ENCODE results near the gene ANXA2R. TPM values are rescaled to one million over a fixed set of nuclear protein-coding genes. Genes with fewer than 3 reads are reported as not detected.

Gene ANXA2R
- total and polyA plus RNA-seq, 10 donors: 10.0 to 44.5 (median 17.0) TPM

DNA sequence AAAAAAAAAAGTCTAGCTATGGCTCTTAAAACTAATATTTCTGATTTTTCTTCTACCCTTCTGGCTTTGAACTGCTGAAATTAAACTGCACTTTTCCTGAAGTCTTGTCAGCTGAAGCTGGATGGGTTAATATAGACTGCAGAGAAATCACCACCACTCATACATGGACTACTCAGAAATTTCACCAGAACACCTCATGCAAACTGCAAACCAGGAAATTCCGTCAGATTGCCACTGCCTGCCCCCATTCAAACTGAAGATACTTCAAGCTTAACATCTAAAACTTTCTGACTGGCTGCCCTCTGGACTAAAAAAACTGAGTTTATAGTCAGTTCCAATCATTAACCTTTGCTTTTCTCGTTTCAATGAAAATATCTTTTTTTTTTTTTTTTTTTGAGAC, 11.6 kb upstream of the ANXA2R start:
- intact Hi-C loops (cut with DNase I; ENCODE audit: low total_unique reads): no loop called here
- WGBS, 5 donors: 82 to 97% (median 91%) methylated on average over 2 of the region's 2 CpGs
- Histone ChIP-seq H3K9me3 (peaks cover 0 to 4% (median 0%) of the 10 kb centered on the region in 8 donors), H3K4me3 (no peak overlapping the region), H3K27me3 (replicated peaks in 1 of 7) (no peaks in the 10 kb centered on the region), H3K27ac (no peak overlapping the region), H3K4me1 (no peaks in the 10 kb centered on the region), H3K36me3 (peaks cover 0 to 40% (median 0%) of the 10 kb centered on the region in 6 donors)
- TF ChIP-seq, protein P1, sequence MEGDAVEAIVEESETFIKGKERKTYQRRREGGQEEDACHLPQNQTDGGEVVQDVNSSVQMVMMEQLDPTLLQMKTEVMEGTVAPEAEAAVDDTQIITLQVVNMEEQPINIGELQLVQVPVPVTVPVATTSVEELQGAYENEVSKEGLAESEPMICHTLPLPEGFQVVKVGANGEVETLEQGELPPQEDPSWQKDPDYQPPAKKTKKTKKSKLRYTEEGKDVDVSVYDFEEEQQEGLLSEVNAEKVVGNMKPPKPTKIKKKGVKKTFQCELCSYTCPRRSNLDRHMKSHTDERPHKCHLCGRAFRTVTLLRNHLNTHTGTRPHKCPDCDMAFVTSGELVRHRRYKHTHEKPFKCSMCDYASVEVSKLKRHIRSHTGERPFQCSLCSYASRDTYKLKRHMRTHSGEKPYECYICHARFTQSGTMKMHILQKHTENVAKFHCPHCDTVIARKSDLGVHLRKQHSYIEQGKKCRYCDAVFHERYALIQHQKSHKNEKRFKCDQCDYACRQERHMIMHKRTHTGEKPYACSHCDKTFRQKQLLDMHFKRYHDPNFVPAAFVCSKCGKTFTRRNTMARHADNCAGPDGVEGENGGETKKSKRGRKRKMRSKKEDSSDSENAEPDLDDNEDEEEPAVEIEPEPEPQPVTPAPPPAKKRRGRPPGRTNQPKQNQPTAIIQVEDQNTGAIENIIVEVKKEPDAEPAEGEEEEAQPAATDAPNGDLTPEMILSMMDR (IDR thresholded peaks at IDR 0.05 in 8 of 11, conservative IDR thresholded peaks at IDR 0.05 in 3 of 11): no peak
- no peak for TF ChIP-seq POLR2A (IDR thresholded peaks at IDR 0.05)
- no peak for TF ChIP-seq POLR2AphosphoS5 (IDR thresholded peaks at IDR 0.05)
- DNase-seq: no peak

DNA sequence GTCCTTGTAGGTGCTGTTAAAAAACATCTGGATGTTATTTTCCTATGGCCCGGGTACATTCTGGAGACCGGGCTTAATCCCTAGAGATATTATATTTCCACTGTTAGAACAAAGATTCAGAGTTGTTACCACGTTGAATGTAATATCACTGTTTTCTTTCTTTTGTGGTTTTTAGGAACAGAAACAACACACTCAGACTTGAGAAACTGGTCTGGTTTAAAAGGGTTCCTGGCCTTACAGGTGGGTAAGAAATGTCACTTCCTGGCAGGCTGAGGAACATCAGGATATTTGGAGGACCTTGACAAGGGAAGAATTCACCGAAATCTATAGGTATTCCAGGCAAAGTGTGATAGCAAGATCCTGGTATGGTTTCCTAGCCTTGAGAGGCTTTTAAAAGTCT, 10.3 kb upstream of the ANXA2R start:
- peaks cover 0 to 40% (median 0%) of the 10 kb centered on the region in 6 donors for H3K36me3 ChIP-seq
- H3K9me3 ChIP-seq: peaks cover 0 to 4% (median 0%) of the 10 kb centered on the region in 8 donors
- 56 to 75% (median 59%) methylated on average over 4 of the region's 4 CpGs for WGBS, 5 donors
- DNase-seq: no peak
- no peaks in the 10 kb centered on the region for H3K27me3 ChIP-seq (replicated peaks in 1 of 7)
- intact Hi-C loops (cut with DNase I; ENCODE audit: low total_unique reads): no loop called here
- H3K4me1 ChIP-seq: peaks cover 0 to 13% (median 1%) of the 10 kb centered on the region in 6 donors
- TF ChIP-seq POLR2A (IDR thresholded peaks at IDR 0.05): no peak
- TF ChIP-seq, protein P1 (IDR thresholded peaks at IDR 0.05 in 8 of 11, conservative IDR thresholded peaks at IDR 0.05 in 3 of 11): no peak
- no peak overlapping the region for H3K27ac ChIP-seq
- no peak overlapping the region for H3K4me3 ChIP-seq

DNA sequence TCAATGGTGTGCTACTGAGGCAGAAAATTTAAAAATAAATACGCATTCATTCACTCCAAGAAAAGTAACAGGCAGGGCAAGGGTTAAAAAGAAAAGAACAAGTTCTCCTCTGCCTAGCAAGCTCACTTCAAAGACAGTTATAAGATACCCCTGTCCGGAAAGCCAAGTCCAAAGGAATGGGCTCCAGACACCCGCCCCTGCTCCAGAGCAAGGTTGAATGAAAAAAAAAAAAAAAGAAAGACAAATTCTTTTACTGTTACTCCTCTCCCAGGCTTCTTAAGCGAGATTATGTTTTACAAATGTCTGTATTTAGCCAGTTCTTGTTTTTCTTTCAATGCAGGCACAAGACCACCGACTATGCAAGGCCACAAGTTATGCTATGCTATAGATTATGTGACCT, 9.1 kb upstream of the ANXA2R start:
- Histone ChIP-seq H3K4me1 (peaks cover 0 to 24% (median 12%) of the 10 kb centered on the region in 6 donors), H3K27ac (no peak overlapping the region), H3K9me3 (peaks cover 0 to 2% (median 0%) of the 10 kb centered on the region in 8 donors), H3K36me3 (peaks cover 0 to 52% (median 0%) of the 10 kb centered on the region in 6 donors), H3K4me3 (no peak overlapping the region), H3K27me3 (replicated peaks in 1 of 7) (no peaks in the 10 kb centered on the region)
- intact Hi-C loops (cut with DNase I; ENCODE audit: low total_unique reads): loop anchor here (10.0 kb wide), 1 partner anchor 134 kb away; no protein-coding TSS in a partner anchor
- DNase-seq: no peak
- TF ChIP-seq, protein P1 (IDR thresholded peaks at IDR 0.05 in 8 of 11, conservative IDR thresholded peaks at IDR 0.05 in 3 of 11): no peak
- no peak for TF ChIP-seq POLR2AphosphoS5 (IDR thresholded peaks at IDR 0.05)
- TF ChIP-seq POLR2A (IDR thresholded peaks at IDR 0.05): no peak
- 87 to 94% (median 91%) methylated on average over 5 of the region's 5 CpGs for WGBS, 5 donors

DNA sequence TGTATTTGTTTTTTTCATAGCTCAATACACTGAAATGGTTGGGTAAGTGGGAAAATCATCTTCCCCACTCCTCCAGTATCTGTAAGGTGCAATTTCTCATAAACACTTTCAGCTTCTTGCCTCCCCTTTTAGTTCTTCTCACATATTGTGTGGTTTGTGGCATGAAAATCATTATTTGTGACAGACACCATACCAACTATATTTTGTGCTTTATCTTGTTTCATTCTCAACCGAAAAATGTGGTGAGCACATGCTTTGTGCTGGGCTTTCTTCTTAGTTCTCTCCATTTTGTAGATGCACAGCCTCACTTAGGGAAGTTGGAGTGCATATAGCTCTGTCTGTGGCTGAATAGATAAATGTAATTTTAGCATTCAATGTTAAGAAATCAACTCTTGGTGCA, 6.4 kb upstream of the ANXA2R start:
- Histone ChIP-seq H3K36me3 (peaks cover 0 to 30% (median 0%) of the 10 kb centered on the region in 6 donors), H3K9me3 (no peaks in the 10 kb centered on the region), H3K4me3 (no peak overlapping the region), H3K27me3 (replicated peaks in 1 of 7) (no peaks in the 10 kb centered on the region), H3K4me1 (peaks cover 0 to 33% (median 18%) of the 10 kb centered on the region in 6 donors), H3K27ac (no peak overlapping the region)
- no peak for TF ChIP-seq POLR2AphosphoS5 (IDR thresholded peaks at IDR 0.05)
- no peak for TF ChIP-seq POLR2A (IDR thresholded peaks at IDR 0.05)
- TF ChIP-seq, protein P1 (IDR thresholded peaks at IDR 0.05 in 8 of 11, conservative IDR thresholded peaks at IDR 0.05 in 3 of 11): no peak
- intact Hi-C loops (cut with DNase I; ENCODE audit: low total_unique reads): loop anchor here (10.0 kb wide), 1 partner anchor 132 kb away; no protein-coding TSS in a partner anchor
- no peak for DNase-seq
- WGBS, 5 donors: 61 to 83% (median 80%) methylated on average over 1 of the region's 1 CpG

All from spleen (tissue), 11 donors.